ENCODE measurements around the gene YIPF3.

Gene YIPF3

GRCh38 chr6:43496370-43497128 lies 20.2 kb downstream of the YIPF3 start:
- TF ChIP-seq, protein P1, sequence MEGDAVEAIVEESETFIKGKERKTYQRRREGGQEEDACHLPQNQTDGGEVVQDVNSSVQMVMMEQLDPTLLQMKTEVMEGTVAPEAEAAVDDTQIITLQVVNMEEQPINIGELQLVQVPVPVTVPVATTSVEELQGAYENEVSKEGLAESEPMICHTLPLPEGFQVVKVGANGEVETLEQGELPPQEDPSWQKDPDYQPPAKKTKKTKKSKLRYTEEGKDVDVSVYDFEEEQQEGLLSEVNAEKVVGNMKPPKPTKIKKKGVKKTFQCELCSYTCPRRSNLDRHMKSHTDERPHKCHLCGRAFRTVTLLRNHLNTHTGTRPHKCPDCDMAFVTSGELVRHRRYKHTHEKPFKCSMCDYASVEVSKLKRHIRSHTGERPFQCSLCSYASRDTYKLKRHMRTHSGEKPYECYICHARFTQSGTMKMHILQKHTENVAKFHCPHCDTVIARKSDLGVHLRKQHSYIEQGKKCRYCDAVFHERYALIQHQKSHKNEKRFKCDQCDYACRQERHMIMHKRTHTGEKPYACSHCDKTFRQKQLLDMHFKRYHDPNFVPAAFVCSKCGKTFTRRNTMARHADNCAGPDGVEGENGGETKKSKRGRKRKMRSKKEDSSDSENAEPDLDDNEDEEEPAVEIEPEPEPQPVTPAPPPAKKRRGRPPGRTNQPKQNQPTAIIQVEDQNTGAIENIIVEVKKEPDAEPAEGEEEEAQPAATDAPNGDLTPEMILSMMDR (IDR thresholded peaks at IDR 0.05; ENCODE audit: insufficient read depth, missing control alignments) = peak; percentile 32
- FAIRE-seq = no peak
- peak; percentile 70 for DNase-seq (ENCODE audit: insufficient read length, low spot score)

DNA sequence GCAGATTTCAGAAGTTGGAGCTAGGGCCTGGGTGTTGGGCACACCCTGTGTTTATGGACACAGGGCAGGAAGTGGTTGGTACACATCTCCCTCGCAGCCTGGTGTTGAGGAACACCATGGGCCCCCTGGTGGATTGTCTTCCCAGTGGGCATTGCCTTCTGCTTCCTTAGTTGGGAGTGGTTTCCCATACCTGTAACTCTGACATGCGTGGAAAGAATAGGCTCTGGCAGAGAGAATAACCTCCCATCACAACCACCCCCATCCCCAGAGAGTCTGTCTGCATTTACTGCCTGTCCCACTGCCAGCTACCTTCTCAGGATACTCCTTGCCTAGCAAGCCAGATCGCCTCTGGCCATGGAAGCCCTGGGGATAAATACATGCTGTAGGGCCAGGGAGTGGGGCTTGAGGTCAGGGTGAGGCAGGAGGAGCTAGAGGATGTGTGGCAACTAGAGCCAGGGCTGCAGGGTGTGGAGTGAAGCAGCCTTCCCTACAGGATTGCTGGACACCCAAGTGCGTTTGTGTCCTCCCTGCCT lies 21.3 kb downstream of the YIPF3 start:
- TF ChIP-seq, protein P1 (IDR thresholded peaks at IDR 0.05; ENCODE audit: insufficient read depth, missing control alignments) = peak; percentile 4
- no peak for DNase-seq (ENCODE audit: insufficient read length, low spot score)
- no peak for FAIRE-seq

DNA sequence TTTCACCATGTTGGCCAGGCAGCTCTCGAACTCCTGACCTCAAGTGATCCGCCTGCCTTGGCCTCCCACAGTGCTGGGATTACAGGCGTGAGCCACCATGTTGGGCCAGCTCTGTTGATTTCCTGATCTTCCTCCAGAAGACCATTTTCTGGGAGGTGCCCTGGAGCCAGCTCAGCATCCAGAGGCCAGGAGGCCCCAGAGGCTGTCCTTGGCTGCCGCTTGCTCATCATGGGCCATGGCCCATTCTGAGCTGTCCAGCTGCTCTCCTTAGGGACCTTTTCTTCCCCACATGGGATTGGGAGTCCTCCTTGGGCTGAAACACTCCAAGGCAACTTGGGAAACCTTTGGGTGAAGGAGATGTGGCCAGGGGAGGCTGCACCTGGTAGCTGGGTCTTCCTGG lies 22.0 kb downstream of the YIPF3 start:
- no peak for FAIRE-seq
- DNase-seq (ENCODE audit: insufficient read length, low spot score) = no peak
- TF ChIP-seq, protein P1 (IDR thresholded peaks at IDR 0.05; ENCODE audit: insufficient read depth, missing control alignments) = no peak

GRCh38 chr6:43494321-43494720 lies 22.4 kb downstream of the YIPF3 start:
- FAIRE-seq (no peak), DNase-seq (ENCODE audit: insufficient read length, low spot score) (no peak)
- TF ChIP-seq, protein P1 (IDR thresholded peaks at IDR 0.05; ENCODE audit: insufficient read depth, missing control alignments) = no peak

DNA sequence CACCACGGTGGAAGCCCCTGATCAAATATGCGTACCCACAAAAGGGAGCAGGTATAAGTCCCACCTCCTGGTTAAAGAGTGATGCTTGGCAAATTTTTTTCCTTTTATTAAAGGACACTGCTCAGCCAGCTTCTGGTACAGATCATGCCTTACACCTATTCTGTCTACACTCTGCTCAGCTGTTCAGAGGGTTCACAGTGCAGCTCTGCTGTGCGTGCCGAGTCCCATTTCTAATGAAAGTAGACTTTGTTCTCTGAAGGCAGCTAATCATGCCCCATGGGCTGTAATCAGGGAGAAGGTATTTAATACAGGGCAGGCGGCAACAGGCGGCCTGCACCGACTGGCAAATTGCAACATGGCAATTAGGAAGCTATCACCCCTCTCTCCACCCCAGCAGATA lies 22.9 kb downstream of the YIPF3 start:
- TF ChIP-seq, protein P1 (IDR thresholded peaks at IDR 0.05; ENCODE audit: insufficient read depth, missing control alignments) = no peak
- DNase-seq (ENCODE audit: insufficient read length, low spot score) (no peak), FAIRE-seq (no peak)

- TF ChIP-seq, protein P1 (IDR thresholded peaks at IDR 0.05; ENCODE audit: insufficient read depth, missing control alignments) = no peak
- FAIRE-seq = no peak
Measured at GRCh38 chr6:43493230-43493629, 23.5 kb downstream of the YIPF3 start.

DNA sequence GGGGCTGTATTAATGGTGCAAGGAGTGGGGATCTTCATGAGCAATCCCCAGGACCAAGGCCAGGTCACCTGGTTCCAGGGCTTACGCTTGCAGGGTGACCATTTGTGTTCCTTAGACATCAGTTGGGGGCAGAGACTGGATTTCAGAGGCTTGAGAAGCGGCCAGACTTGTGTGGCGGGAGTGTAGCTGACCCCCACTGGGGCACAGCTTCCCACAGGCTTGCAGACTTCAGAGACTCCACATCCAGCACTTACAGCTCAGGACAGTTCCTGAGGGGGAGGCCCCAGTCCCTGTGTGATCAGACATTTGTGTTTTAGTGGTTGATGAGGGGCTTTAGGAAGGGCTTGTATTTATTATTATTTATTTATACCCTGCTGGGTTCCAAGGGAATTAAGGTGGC lies 24.1 kb downstream of the YIPF3 start:
- no peak for DNase-seq (ENCODE audit: insufficient read length, low spot score)
- FAIRE-seq = no peak
- TF ChIP-seq, protein P1 (IDR thresholded peaks at IDR 0.05; ENCODE audit: insufficient read depth, missing control alignments) = no peak

More at GRCh38 chr6:43493230-43493629, 23.5 kb downstream of the YIPF3 start:
- no peak for DNase-seq (ENCODE audit: insufficient read length, low spot score)

Data from D721Med (cell line).